Aorta (tissue), 5 donors: ENCODE results near the gene SGCG. TPM values are rescaled to one million over a fixed set of nuclear protein-coding genes. Genes with fewer than 3 reads are reported as not detected.

Experiments used
- ATAC-seq: fragments of 200-7000 bp; cut with Tn5 transposase; one replicate; pipeline ENCODE4 v1.9.1; 2022; ENCODE audit warnings: moderate library complexity; ENCODE audit not compliant: low FRiP score
- DNase-seq, 2 donors: peaks; one replicate each; pipeline ENCODE4 v3.0.0-alpha.2; 2020
- H3K27ac ChIP-seq, 2 donors: one replicate each; pipeline ENCODE4 v1.5.1; 2013; ENCODE audit warnings: low read length in 2 of 2, mild to moderate bottlenecking in 2 of 2, moderate library complexity in 2 of 2, control low read depth in 1 of 2, inconsistent platforms in 1 of 2, low read depth in 1 of 2
- H3K27me3 ChIP-seq, 2 donors: one replicate each; pipeline ENCODE4 v1.6.1; 2013; ENCODE audit warnings: control low read depth in 1 of 2, low read length in 1 of 2, mild to moderate bottlenecking in 1 of 2, moderate library complexity in 1 of 2; ENCODE audit not compliant: insufficient read depth in 2 of 2, control insufficient read depth in 1 of 2
- H3K36me3 ChIP-seq, 2 donors: one replicate each; pipeline ENCODE4 v1.6.1; 2013; ENCODE audit warnings: control low read depth in 1 of 2, low read length in 1 of 2, mild to moderate bottlenecking in 1 of 2; ENCODE audit not compliant: insufficient read depth in 2 of 2, control insufficient read depth in 1 of 2
- H3K4me1 ChIP-seq, 2 donors: one replicate each; pipeline ENCODE4 v1.6.1; 2013; ENCODE audit warnings: low read length in 2 of 2, control low read depth in 1 of 2, mild to moderate bottlenecking in 1 of 2, moderate library complexity in 1 of 2; ENCODE audit not compliant: insufficient read depth in 2 of 2, control insufficient read depth in 1 of 2
- H3K4me3 ChIP-seq, 2 donors: one replicate each; pipeline ENCODE4 v1.5.1; 2013; ENCODE audit warnings: low read length in 2 of 2, control low read depth in 1 of 2, mild to moderate bottlenecking in 1 of 2
- H3K9me3 ChIP-seq: one replicate; pipeline ENCODE4 v1.6.1; 2013; ENCODE audit warnings: mild to moderate bottlenecking, low read length; ENCODE audit not compliant: control insufficient read depth
- WGBS, 2 donors: extraction: QIAGEN DNeasy Blood & Tissue Kit; methylation state at CpG; one replicate each; pipeline ENCODE4 v1.1.7; 2013; 5-methylcytosine and 5-hydroxymethylcytosine counted together
- intact Hi-C, 2 donors: fragments of 100-400 bp; cut with DNase I; formaldehyde crosslinking; loops; one replicate each; pipeline versions ENCODE4 v1.14.2 to v1.15.0; 2022
- polyA plus RNA-seq, 2 donors: library from polyadenylated mRNA; stranded (reverse); fragments of 200-250 nt; gene quantifications; one replicate each; pipeline ENCODE4 v1.2.3, GENCODE V29; 2013
- total RNA-seq, 2 donors: library from RNA; stranded (reverse); fragmentation: NEBNext Ultra II Directional; extraction: Animal tissue kit (Norgen Biotek cat#: 25700); gene quantifications; one replicate each; pipeline ENCODE4 v1.2.1, GENCODE V29; 2021
- donor health status: healthy with polysubstance abuse.
- donor health status: Bipolar disorder and iron deficiency.
- donor health status: DM: no; HTN: no; CAD: no.
- donor health status: DM: no; HTN: no; CAD: no.
- donor health status: DM: yes; HTN: yes; CAD: no.

The SGCG gene
- total and polyA plus RNA-seq, 4 donors: 1.4 to 4.3 (median 3.1) TPM

DNA sequence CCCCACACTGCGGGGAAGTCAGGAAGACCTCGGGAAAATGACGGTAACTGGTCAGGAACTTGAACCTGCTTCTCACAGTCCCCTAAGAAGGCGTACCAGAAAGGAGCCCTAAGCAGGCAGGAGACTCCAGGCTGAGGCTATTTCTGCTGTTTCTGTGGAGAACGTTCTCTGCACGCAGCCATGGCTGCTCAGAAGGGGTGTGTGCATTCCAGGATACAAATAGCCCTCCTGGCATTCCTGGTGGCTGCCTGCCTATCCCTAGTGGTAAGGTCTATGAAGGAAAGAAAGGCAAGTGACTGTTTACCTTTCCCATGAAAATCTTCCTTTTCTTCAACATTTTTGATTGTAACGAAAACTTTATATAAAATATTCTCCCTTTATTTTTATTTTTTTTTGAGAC, 2.5 kb downstream of the SGCG start:
- no peak overlapping the region for H3K4me3 ChIP-seq
- DNase-seq: no peak
- no peak for ATAC-seq
- WGBS, 2 donors: 55 to 61% methylated on average over 7 of the region's 7 CpGs
- H3K27me3 ChIP-seq: no peaks in the 10 kb centered on the region
- H3K4me1 ChIP-seq: no peaks in the 10 kb centered on the region
- intact Hi-C loops: no loop called here
- no peak overlapping the region for H3K27ac ChIP-seq
- H3K9me3 ChIP-seq: no peaks in the 10 kb centered on the region
- H3K36me3 ChIP-seq: no peaks in the 10 kb centered on the region

DNA sequence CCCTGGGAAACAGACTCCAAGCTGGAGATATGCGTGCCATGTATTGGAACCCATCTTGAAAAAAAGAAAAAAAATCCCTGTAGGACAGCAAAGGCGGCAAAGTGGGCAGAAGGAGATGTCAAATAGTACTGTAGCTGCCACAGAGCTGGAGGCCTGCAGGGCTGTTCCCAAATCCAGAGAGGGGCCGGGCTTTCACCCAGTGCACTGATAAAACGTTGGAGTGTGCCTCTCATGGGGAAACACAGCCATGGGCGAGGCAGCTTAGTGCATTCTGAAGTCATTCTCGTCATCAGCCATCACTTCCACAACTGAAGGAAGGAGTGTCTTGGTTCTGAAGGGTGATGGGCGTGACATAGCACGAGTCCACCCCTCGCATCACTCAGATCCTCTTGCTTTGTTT, 4.8 kb downstream of the SGCG start:
- Histone ChIP-seq H3K4me1 (no peaks in the 10 kb centered on the region), H3K4me3 (no peak overlapping the region), H3K36me3 (no peaks in the 10 kb centered on the region), H3K27ac (no peak overlapping the region), H3K9me3 (no peaks in the 10 kb centered on the region), H3K27me3 (no peaks in the 10 kb centered on the region)
- WGBS, 2 donors: 94 to 96% methylated on average over 9 of the region's 9 CpGs
- intact Hi-C loops: no loop called here
- no peak for DNase-seq
- no peak for ATAC-seq

DNA sequence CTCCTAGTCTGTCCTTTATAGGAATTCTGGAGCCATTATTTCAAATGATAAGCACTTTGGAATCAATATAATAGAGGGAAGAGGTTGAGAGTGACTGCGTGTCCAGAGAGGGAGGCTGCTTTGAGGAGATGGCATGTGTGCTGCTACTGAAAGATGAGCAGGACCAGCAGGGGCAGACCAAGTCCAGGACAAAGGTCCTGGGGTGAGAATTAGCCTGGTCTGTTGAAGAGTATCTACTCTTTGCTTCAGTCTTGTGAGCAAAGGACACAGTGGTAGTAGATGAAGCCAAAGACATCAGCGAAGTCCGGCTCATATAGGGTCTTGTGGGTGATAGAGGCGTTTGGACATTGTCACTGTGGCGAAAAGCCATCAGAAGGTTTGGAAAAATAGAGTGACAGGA, 21.1 kb downstream of the SGCG start:
- ATAC-seq (no peak), DNase-seq (no peak)
- no peaks in the 10 kb centered on the region for H3K4me1 ChIP-seq
- H3K4me3 ChIP-seq: no peak overlapping the region
- WGBS, 2 donors: 72 to 86% methylated on average over 5 of the region's 5 CpGs
- no peaks in the 10 kb centered on the region for H3K9me3 ChIP-seq
- H3K27ac ChIP-seq: no peak overlapping the region
- H3K36me3 ChIP-seq: no peaks in the 10 kb centered on the region
- intact Hi-C loops: no loop called here
- H3K27me3 ChIP-seq: no peaks in the 10 kb centered on the region

DNA sequence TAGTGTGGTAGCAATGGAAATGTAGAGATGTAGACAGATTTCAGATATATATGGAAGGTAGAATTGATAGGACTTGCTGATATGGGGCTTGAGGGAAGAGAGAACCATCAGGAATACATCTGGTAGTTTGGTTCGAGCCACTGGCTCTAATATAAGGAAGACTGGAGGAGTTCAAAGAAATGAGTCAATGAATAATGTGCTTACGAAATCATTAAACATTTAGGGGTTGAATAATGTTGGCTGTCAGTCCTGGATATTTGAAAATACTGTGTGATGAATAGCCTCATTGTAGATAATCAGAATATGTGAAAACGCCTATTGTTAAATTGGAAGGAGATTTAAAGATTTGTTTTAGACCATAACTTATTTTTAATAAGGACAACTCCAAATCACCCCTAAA, 21.6 kb downstream of the SGCG start:
- H3K4me3 ChIP-seq: no peak overlapping the region
- WGBS, 2 donors: 18 to 40% methylated on average over 3 of the region's 3 CpGs
- DNase-seq (no peak), ATAC-seq (no peak)
- intact Hi-C loops: no loop called here
- H3K4me1 ChIP-seq: no peaks in the 10 kb centered on the region
- H3K27ac ChIP-seq: no peak overlapping the region
- H3K9me3 ChIP-seq: no peaks in the 10 kb centered on the region
- no peaks in the 10 kb centered on the region for H3K36me3 ChIP-seq
- H3K27me3 ChIP-seq: no peaks in the 10 kb centered on the region

DNA sequence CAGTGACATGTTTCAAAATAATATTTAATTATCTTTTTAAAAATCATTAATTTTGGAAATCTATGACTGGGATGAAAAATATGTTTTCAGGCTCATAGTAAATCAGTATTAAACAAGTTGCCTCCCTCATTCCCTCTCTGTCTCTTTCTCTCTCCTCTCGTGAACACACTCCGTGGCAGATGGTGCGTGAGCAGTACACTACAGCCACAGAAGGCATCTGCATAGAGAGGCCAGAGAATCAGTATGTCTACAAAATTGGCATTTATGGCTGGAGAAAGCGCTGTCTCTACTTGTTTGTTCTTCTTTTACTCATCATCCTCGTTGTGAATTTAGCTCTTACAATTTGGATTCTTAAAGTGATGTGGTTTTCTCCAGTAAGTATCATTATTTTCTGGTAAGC, 22.7 kb downstream of the SGCG start:
- Histone ChIP-seq H3K36me3 (no peaks in the 10 kb centered on the region), H3K4me3 (no peak overlapping the region), H3K27me3 (no peaks in the 10 kb centered on the region), H3K4me1 (no peaks in the 10 kb centered on the region), H3K9me3 (no peaks in the 10 kb centered on the region), H3K27ac (no peak overlapping the region)
- no peak for ATAC-seq
- 88 to 89% methylated on average over 5 of the region's 5 CpGs for WGBS, 2 donors
- DNase-seq: no peak
- intact Hi-C loops: no loop called here

DNA sequence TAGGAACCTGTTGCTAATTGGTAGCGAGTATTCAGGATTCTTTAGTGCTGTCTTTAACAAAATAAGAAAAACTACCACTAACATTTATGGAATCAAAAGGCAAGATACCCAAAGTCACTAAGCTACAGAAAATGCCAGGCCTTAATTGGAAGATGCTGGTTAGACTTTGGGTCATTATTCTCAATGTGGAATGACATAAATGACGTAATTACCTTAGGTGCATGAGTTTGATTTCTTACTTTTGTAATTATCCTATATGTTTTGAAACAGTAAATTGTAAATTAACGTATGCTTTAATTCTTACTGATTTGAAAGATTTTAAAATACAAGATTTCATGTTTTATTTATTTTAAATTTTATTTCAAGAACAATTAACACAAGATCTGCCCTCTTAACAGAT, 25.0 kb downstream of the SGCG start:
- no peak overlapping the region for H3K27ac ChIP-seq
- no peaks in the 10 kb centered on the region for H3K4me1 ChIP-seq
- no peak for DNase-seq
- no peaks in the 10 kb centered on the region for H3K9me3 ChIP-seq
- H3K27me3 ChIP-seq: no peaks in the 10 kb centered on the region
- H3K4me3 ChIP-seq: no peak overlapping the region
- WGBS, 2 donors: 96% methylated on average over 3 of the region's 3 CpGs
- intact Hi-C loops: no loop called here
- no peaks in the 10 kb centered on the region for H3K36me3 ChIP-seq
- no peak for ATAC-seq

DNA sequence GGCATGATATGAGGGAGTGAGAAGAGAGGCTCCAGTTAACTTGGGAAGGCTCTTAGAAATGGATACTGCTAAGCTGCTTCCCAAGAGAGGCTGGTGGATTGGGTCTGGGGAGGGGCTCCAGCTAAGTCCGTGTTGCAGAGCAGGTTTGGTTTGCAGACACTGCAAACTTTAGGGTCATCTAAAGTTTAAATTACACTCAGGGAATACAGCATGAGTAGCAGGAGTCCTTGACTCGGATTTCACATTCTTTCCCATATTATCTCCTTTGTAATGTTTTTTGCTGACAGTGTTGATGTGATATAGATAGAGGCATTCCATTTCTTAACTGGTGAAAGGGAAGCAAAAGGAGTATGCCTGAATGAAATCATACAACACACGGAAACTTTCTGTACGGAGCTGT, 31.9 kb downstream of the SGCG start:
- H3K36me3 ChIP-seq: no peaks in the 10 kb centered on the region
- H3K27me3 ChIP-seq: no peaks in the 10 kb centered on the region
- WGBS, 2 donors: 55 to 60% methylated on average over 4 of the region's 4 CpGs
- no peaks in the 10 kb centered on the region for H3K4me1 ChIP-seq
- ATAC-seq: no peak
- no peaks in the 10 kb centered on the region for H3K9me3 ChIP-seq
- no peak for DNase-seq
- no peak overlapping the region for H3K4me3 ChIP-seq
- intact Hi-C loops: no loop called here
- no peak overlapping the region for H3K27ac ChIP-seq

DNA sequence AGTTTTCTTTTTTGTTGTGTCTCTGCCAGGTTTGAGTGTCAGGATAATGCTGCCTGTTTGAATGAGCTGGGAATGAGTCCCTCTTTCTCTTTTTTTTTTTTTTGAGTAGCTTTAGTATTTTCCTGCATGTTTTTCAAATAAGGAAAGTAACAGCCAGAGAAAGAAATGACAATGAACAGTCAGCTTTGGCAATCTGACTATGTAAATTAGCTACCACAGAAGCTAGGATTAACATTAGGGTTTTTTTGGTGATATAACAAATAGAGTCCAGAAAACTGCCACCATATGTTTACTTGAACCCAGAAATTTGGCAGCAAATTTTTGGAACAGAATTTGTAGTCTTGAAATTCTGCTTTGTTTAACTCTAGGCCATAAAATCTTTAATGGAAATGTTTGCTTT, 50.5 kb downstream of the SGCG start:
- Histone ChIP-seq H3K27ac (no peak overlapping the region), H3K4me1 (no peaks in the 10 kb centered on the region), H3K9me3 (peaks cover 1% of the 10 kb centered on the region), H3K4me3 (no peak overlapping the region), H3K36me3 (no peaks in the 10 kb centered on the region), H3K27me3 (no peaks in the 10 kb centered on the region)
- intact Hi-C loops: no loop called here
- ATAC-seq (no peak), DNase-seq (no peak)

DNA sequence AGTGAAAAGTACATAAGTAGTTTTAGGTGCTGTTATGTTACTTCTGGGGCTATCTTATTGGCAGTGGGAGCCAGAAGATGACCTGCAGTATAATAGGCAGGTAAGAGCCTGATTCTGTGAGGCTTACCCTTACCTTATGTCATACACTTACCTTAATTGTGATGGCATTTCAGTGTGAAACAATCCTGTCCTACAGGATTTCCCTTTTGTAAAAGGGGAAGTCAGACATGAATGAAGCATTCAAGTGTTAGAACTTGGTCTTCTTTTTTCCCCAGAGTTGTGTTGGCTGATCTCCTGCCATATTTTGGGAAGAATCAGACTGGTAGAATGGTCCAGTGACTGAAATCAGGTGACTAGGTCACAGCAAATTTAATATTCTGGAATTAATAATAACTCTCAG, 55.2 kb downstream of the SGCG start:
- no peaks in the 10 kb centered on the region for H3K4me1 ChIP-seq
- ATAC-seq (no peak), DNase-seq (no peak)
- intact Hi-C loops: no loop called here
- no peak overlapping the region for H3K27ac ChIP-seq
- H3K27me3 ChIP-seq: no peaks in the 10 kb centered on the region
- H3K36me3 ChIP-seq: no peaks in the 10 kb centered on the region
- H3K4me3 ChIP-seq: no peak overlapping the region
- H3K9me3 ChIP-seq: peaks cover 1% of the 10 kb centered on the region

DNA sequence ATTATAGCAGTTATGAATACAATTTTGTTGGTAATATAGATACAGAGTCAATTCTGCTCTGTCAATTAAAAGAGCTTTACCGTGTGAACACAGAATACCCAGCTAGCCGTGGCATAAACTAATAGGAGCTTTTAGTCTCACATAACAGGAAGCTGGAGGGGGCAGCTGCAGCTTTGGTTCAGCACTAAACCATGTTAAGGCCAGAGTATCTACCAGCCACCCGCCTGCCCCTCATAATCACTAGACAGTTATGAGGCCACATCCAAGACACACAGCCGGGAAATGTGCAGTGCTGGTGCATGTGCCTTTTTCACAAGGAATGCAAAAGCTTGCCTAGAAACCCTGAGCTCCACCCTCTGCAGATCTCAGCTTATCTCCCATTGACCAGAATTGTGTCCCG, 62.3 kb downstream of the SGCG start:
- intact Hi-C loops: no loop called here
- ATAC-seq (peak; percentile 48), DNase-seq (no peak)
- peaks cover 3% of the 10 kb centered on the region for H3K9me3 ChIP-seq
- H3K36me3 ChIP-seq: no peaks in the 10 kb centered on the region
- no peaks in the 10 kb centered on the region for H3K4me1 ChIP-seq
- H3K27me3 ChIP-seq: no peaks in the 10 kb centered on the region
- 41 to 45% methylated on average over 5 of the region's 5 CpGs for WGBS, 2 donors
- H3K27ac ChIP-seq: no peak overlapping the region
- no peak overlapping the region for H3K4me3 ChIP-seq
